T-cell (primary cell): ENCODE measurements around the gene TRAF3IP1. TPM values are rescaled to one million over a fixed set of nuclear protein-coding genes. Genes with fewer than 3 reads are reported as not detected.
"Not testable (repeated sequence)": the region's sequence is repeated elsewhere in the genome, so short reads cannot be mapped to it uniquely, and the experiment has no call there.

ENCODE experiments used
- ATAC-seq, 4 experiments: fragments of 200-7000 bp in 3 of 4; fragments of 150-1000 bp in 1 of 4; cut with Tn5 transposase; replicated peaks in 1 of 4; 1 replicate in 3 of 4; 2 replicates in 1 of 4; pipeline ENCODE4 v1.10.0; 2021; ENCODE audit warnings: moderate library complexity in 3 of 4, mild to moderate bottlenecking in 2 of 4, moderate number of reproducible peaks in 1 of 4
- CTCF ChIA-PET, 2 donors: fragments of 300-600 bp; sonication (Branson Sonifier 250); formaldehyde crosslinking; loops; one replicate each; lab custom pipeline; 2022; ENCODE audit warnings: antibody characterized with exemption in 2 of 2; lab: Charles Lee
- POLR2A ChIA-PET, 2 donors: fragments of 300-600 bp; sonication (Branson Sonifier 250); formaldehyde crosslinking; loops; one replicate each; lab custom pipeline; 2022; ENCODE audit warnings: antibody characterized with exemption in 2 of 2; lab: Charles Lee
- DNase-seq, 35 experiments: peaks; one replicate each; pipeline versions ENCODE4 v3.0.0 to v3.0.0-alpha.2; 2013 to 2023
- H3K27ac ChIP-seq: one replicate; pipeline ENCODE4 v1.5.1; 2013; ENCODE audit warnings: low read length
- H3K27me3 ChIP-seq, 2 experiments: replicated peaks in 1 of 2; 1 replicate in 1 of 2; 2 replicates in 1 of 2; pipeline versions ENCODE4 v1.6.1 to v1.7.0; 2013; ENCODE audit warnings: low read length in 1 of 2, mixed read lengths in 1 of 2; ENCODE audit not compliant: control insufficient read depth in 2 of 2, insufficient read depth in 2 of 2; ENCODE audit errors: extremely low read depth in 1 of 2
- H3K36me3 ChIP-seq, 2 donors: 1 replicate in 1 of 2; 2 replicates in 1 of 2; pipeline versions ENCODE4 v1.6.1 to v1.7.0; 2013; ENCODE audit warnings: low read length in 1 of 2; ENCODE audit not compliant: control insufficient read depth in 2 of 2, insufficient read depth in 1 of 2; ENCODE audit errors: extremely low read depth in 1 of 2
- H3K4me1 ChIP-seq, 2 experiments: 1 replicate in 1 of 2; 2 replicates in 1 of 2; pipeline versions ENCODE4 v1.6.1 to v1.7.0; 2013; ENCODE audit warnings: low read length in 2 of 2, mixed read lengths in 1 of 2; ENCODE audit not compliant: insufficient read depth in 2 of 2, control insufficient read depth in 1 of 2; ENCODE audit errors: extremely low read depth in 1 of 2
- H3K4me3 ChIP-seq, 2 donors: 1 replicate in 1 of 2; 2 replicates in 1 of 2; pipeline versions ENCODE4 v1.5.1 to v1.7.0; 2013; ENCODE audit warnings: mild to moderate bottlenecking in 2 of 2, low read length in 1 of 2, moderate library complexity in 1 of 2; ENCODE audit not compliant: control insufficient read depth in 1 of 2; ENCODE audit errors: extremely low read depth in 1 of 2
- H3K9me3 ChIP-seq: 2 replicates; pipeline ENCODE4 v1.7.0; 2013
- H3K27ac Mint-ChIP-seq, 2 donors: one replicate each; pipeline ENCODE4 v1.8.0; 2020 to 2021; ENCODE audit warnings: mild to moderate bottlenecking in 2 of 2, mixed read lengths in 2 of 2
- H3K27me3 Mint-ChIP-seq, 2 donors: one replicate each; pipeline ENCODE4 v1.8.0; 2021 to 2022; ENCODE audit warnings: mixed read lengths in 2 of 2
- H3K36me3 Mint-ChIP-seq: one replicate; pipeline ENCODE4 v1.8.0; 2021; ENCODE audit warnings: mixed read lengths
- H3K4me1 Mint-ChIP-seq, 3 donors: one replicate each; pipeline ENCODE4 v1.8.0; 2020 to 2022; ENCODE audit warnings: mixed read lengths in 3 of 3, mild to moderate bottlenecking in 1 of 3
- H3K4me3 Mint-ChIP-seq, 3 donors: one replicate each; pipeline ENCODE4 v1.8.0; 2020 to 2022; ENCODE audit warnings: mild to moderate bottlenecking in 3 of 3, mixed read lengths in 3 of 3, moderate library complexity in 3 of 3
- H3K9me3 Mint-ChIP-seq, 3 donors: one replicate each; pipeline ENCODE4 v1.8.0; 2020 to 2022; ENCODE audit warnings: mixed read lengths in 3 of 3
- WGBS: methylation state at CpG from one replicate; pipeline ENCODE4 v1.1.5; 2013; ENCODE audit warnings: missing lambda C conversion rate; ENCODE audit not compliant: insufficient coverage; 5-methylcytosine and 5-hydroxymethylcytosine counted together
- total RNA-seq, 35 experiments: library from RNA in 6 of 35; stranded (reverse) in 6 of 35; fragments of 120-200 nt in 1 of 35; gene quantifications; one replicate each; pipeline versions ENCODE4 v1.2.1 to v1.2.4 and lab custom pipeline; 2013 to 2026

TRAF3IP1 gene
- total RNA-seq, 5 donors from 2014 or later (not counting 1 experiment from before 2014, with no cell fraction given): 6.3 to 12.1 (median 11.8) TPM

GRCh38 chr2:238403632-238404405 lies 83.5 kb downstream of the TRAF3IP1 start:
- H3K27me3 Mint-ChIP-seq: no peaks in the 10 kb centered on the region
- no peaks in the 10 kb centered on the region for H3K36me3 ChIP-seq
- H3K27ac Mint-ChIP-seq: no peak overlapping the region
- H3K27me3 ChIP-seq: no peaks in the 10 kb centered on the region
- 96% methylated on average over 11 of the region's 21 CpGs for WGBS
- H3K4me1 Mint-ChIP-seq: peaks cover 5 to 12% (median 5%) of the 10 kb centered on the region in 3 donors
- ATAC-seq (no peak), DNase-seq (no peak)
- ChIA-PET CTCF (no interaction called here), POLR2A (no interaction called here)
- no peak overlapping the region for H3K27ac ChIP-seq
- H3K4me1 ChIP-seq: peaks cover 6 to 20% of the 10 kb centered on the region in 2 experiments
- no peaks in the 10 kb centered on the region for H3K9me3 ChIP-seq
- H3K36me3 Mint-ChIP-seq: peaks cover 3% of the 10 kb centered on the region
- H3K4me3 Mint-ChIP-seq: no peak overlapping the region
- no peak overlapping the region for H3K4me3 ChIP-seq
- H3K9me3 Mint-ChIP-seq: no peaks in the 10 kb centered on the region

- ATAC-seq: no peak
- H3K36me3 ChIP-seq: no peaks in the 10 kb centered on the region
- 96% methylated on average over 15 of the region's 19 CpGs for WGBS
- H3K27ac ChIP-seq: peak overlapping the region; percentile 32
- no peak overlapping the region for H3K4me3 ChIP-seq
- Mint-ChIP-seq H3K27me3 (no peaks in the 10 kb centered on the region), H3K9me3 (no peaks in the 10 kb centered on the region), H3K4me3 (no peak overlapping the region), H3K4me1 (peaks cover 5 to 12% (median 5%) of the 10 kb centered on the region in 3 donors), H3K27ac (peak overlapping the region in 1 of 2 donors; percentile 39), H3K36me3 (peaks cover 3% of the 10 kb centered on the region)
- CTCF ChIA-PET: no interaction called here
- no peak for DNase-seq
- POLR2A ChIA-PET: no interaction called here
- peaks cover 6 to 20% of the 10 kb centered on the region in 2 experiments for H3K4me1 ChIP-seq
- no peaks in the 10 kb centered on the region for H3K9me3 ChIP-seq
- no peaks in the 10 kb centered on the region for H3K27me3 ChIP-seq
These were observed 84.3 kb downstream of the TRAF3IP1 start for GRCh38 chr2:238404406-238405216.

- Histone ChIP-seq H3K27ac (peak overlapping the region; percentile 32), H3K4me1 (peaks cover 6 to 20% of the 10 kb centered on the region in 2 experiments)
- WGBS: 83% methylated on average over 1 of the region's 4 CpGs
- H3K9me3 ChIP-seq, H3K27ac Mint-ChIP-seq, H3K4me3 ChIP-seq, H3K9me3 Mint-ChIP-seq, POLR2A ChIA-PET, ATAC-seq, CTCF ChIA-PET, H3K27me3 Mint-ChIP-seq, H3K4me3 Mint-ChIP-seq, DNase-seq, H3K36me3 Mint-ChIP-seq, H3K36me3 ChIP-seq, H3K27me3 ChIP-seq: not testable (repeated sequence)
- H3K4me1 Mint-ChIP-seq: peaks cover 5 to 12% (median 5%) of the 10 kb centered on the region in 3 donors
These were observed 84.9 kb downstream of the TRAF3IP1 start for GRCh38 chr2:238405217-238405555.

- Mint-ChIP-seq H3K27me3 (no peaks in the 10 kb centered on the region), H3K27ac (peak overlapping the region in 1 of 2 donors; percentile 58), H3K4me1 (peaks cover 5 to 12% (median 5%) of the 10 kb centered on the region in 3 donors), H3K9me3 (no peaks in the 10 kb centered on the region), H3K4me3 (no peak overlapping the region), H3K36me3 (peaks cover 3% of the 10 kb centered on the region)
- WGBS: 93% methylated on average over 17 of the region's 20 CpGs
- Histone ChIP-seq H3K27me3 (no peaks in the 10 kb centered on the region), H3K9me3 (no peaks in the 10 kb centered on the region), H3K4me3 (no peak overlapping the region), H3K4me1 (peaks cover 6 to 20% of the 10 kb centered on the region in 2 experiments), H3K36me3 (no peaks in the 10 kb centered on the region), H3K27ac (peak overlapping the region; percentile 65)
- ChIA-PET CTCF (no interaction called here), POLR2A (no interaction called here)
- no peak for ATAC-seq
- DNase-seq: no peak
These were observed 86.1 kb downstream of the TRAF3IP1 start for GRCh38 chr2:238406221-238406997.

- H3K9me3 ChIP-seq: no peaks in the 10 kb centered on the region
- Mint-ChIP-seq H3K4me1 (peaks cover 5 to 12% (median 5%) of the 10 kb centered on the region in 3 donors), H3K27me3 (no peaks in the 10 kb centered on the region), H3K4me3 (no peak overlapping the region), H3K9me3 (no peaks in the 10 kb centered on the region), H3K36me3 (peaks cover 3% of the 10 kb centered on the region), H3K27ac (no peak overlapping the region)
- CTCF ChIA-PET: no interaction called here
- ATAC-seq (no peak), DNase-seq (no peak)
- H3K4me1 ChIP-seq: peaks cover 6 to 20% of the 10 kb centered on the region in 2 experiments
- H3K36me3 ChIP-seq: no peaks in the 10 kb centered on the region
- H3K4me3 ChIP-seq: no peak overlapping the region
- H3K27ac ChIP-seq: no peak overlapping the region
- 90% methylated on average over 2 of the region's 8 CpGs for WGBS
- POLR2A ChIA-PET: no interaction called here
- H3K27me3 ChIP-seq: no peaks in the 10 kb centered on the region
These were observed 86.6 kb downstream of the TRAF3IP1 start for GRCh38 chr2:238406998-238407285.

- peaks cover 5 to 12% (median 5%) of the 10 kb centered on the region in 3 donors for H3K4me1 Mint-ChIP-seq
- DNase-seq: no peak
- Histone ChIP-seq H3K36me3 (no peaks in the 10 kb centered on the region), H3K9me3 (no peaks in the 10 kb centered on the region), H3K27ac (no peak overlapping the region), H3K27me3 (no peaks in the 10 kb centered on the region), H3K4me3 (no peak overlapping the region), H3K4me1 (peaks cover 6 to 20% of the 10 kb centered on the region in 2 experiments)
- H3K27me3 Mint-ChIP-seq: no peaks in the 10 kb centered on the region
- H3K4me3 Mint-ChIP-seq: no peak overlapping the region
- no peaks in the 10 kb centered on the region for H3K9me3 Mint-ChIP-seq
- CTCF ChIA-PET: no interaction called here
- ATAC-seq: no peak
- POLR2A ChIA-PET: no interaction called here
- peaks cover 3% of the 10 kb centered on the region for H3K36me3 Mint-ChIP-seq
- 91% methylated on average over 11 of the region's 11 CpGs for WGBS
- no peak overlapping the region for H3K27ac Mint-ChIP-seq
These were observed 87.2 kb downstream of the TRAF3IP1 start for GRCh38 chr2:238407566-238407965.
